ENCODE results near the gene ADH7.
A peak's percentile ranks its signal among the peaks of the same experiment; 100 is the strongest.
"Not testable (repeated sequence)": the region's sequence is repeated elsewhere in the genome, so short reads cannot be mapped to it uniquely, and the experiment has no call there.

ADH7 gene

GRCh38 chr4:99435154-99435553 is at the start of gene ADH7:
TSS of gene ADH7 (minus strand) at chr4:99435342. CDS start at chr4:99435233, 109 bp downstream.
- no peak for DNase-seq

- no peak for DNase-seq
Measured at GRCh38 chr4:99483636-99484035, 48.5 kb upstream of the ADH7 start.

GRCh38 chr4:99473131-99473530 is 38.0 kb upstream of the ADH7 start:
- no peak for DNase-seq

GRCh38 chr4:99471896-99472295 is 36.8 kb upstream of the ADH7 start:
- DNase-seq, result no peak

GRCh38 chr4:99471349-99471748 is 36.2 kb upstream of the ADH7 start:
- DNase-seq, result no peak

- no peak for DNase-seq
Measured at GRCh38 chr4:99468889-99469288, 33.7 kb upstream of the ADH7 start.

GRCh38 chr4:99467887-99468286 is 32.7 kb upstream of the ADH7 start:
- no peak for DNase-seq

- DNase-seq, result no peak
Measured at GRCh38 chr4:99463566-99463965, 28.4 kb upstream of the ADH7 start.

GRCh38 chr4:99462875-99463464 is 27.8 kb upstream of the ADH7 start:
- DNase-seq, result peak; percentile 8 to 51

- no peak for DNase-seq
Measured at GRCh38 chr4:99461623-99462401, 26.7 kb upstream of the ADH7 start.

- DNase-seq, result no peak
Measured at GRCh38 chr4:99459546-99460042, 24.5 kb upstream of the ADH7 start.

- DNase-seq, result no peak
Measured at GRCh38 chr4:99458911-99459447, 23.8 kb upstream of the ADH7 start.

- no peak for DNase-seq
Measured at GRCh38 chr4:99457676-99458075, 22.5 kb upstream of the ADH7 start.

GRCh38 chr4:99457270-99457669 is 22.1 kb upstream of the ADH7 start:
- no peak for DNase-seq

- no peak for DNase-seq
Measured at GRCh38 chr4:99447513-99447912, 12.4 kb upstream of the ADH7 start.

GRCh38 chr4:99447079-99447478 is 11.9 kb upstream of the ADH7 start:
- peak; percentile 8 to 21 for DNase-seq

GRCh38 chr4:99438405-99438780 is 3.3 kb upstream of the ADH7 start:
- no peak for DNase-seq

- no peak for DNase-seq
Measured at GRCh38 chr4:99437723-99438404, 2.7 kb upstream of the ADH7 start.

- no peak for DNase-seq
Measured at GRCh38 chr4:99436976-99437722, 2.0 kb upstream of the ADH7 start.

- no peak for DNase-seq
Measured at GRCh38 chr4:99436462-99436861, 1.3 kb upstream of the ADH7 start.

GRCh38 chr4:99430106-99430505 is 5.0 kb downstream of the ADH7 start:
- no peak for DNase-seq

- no peak for DNase-seq
Measured at GRCh38 chr4:99417125-99417524, 18.0 kb downstream of the ADH7 start.

- DNase-seq, result not testable (repeated sequence)
Measured at GRCh38 chr4:99415762-99416161, 19.4 kb downstream of the ADH7 start.
